GM23338 (cell line): Measurements from ENCODE around the gene ITLN1.

ENCODE experiments used
- CREB1 ChIP-seq: fragments of 250-450 bp; sonication (Bioruptor Pico); IDR thresholded peaks from 2 replicates; pipeline ENCODE4 v1.5.0; 2020; ENCODE audit warnings: low read depth, mild to moderate bottlenecking, moderate library complexity
- EZH2 ChIP-seq: fragments of 200-600 bp; sonication (generic); IDR thresholded peaks from one replicate; pipeline ENCODE4 v1.8.0; 2017; ENCODE audit warnings: antibody characterized with exemption, mild to moderate bottlenecking, low read depth; ENCODE audit not compliant: unreplicated experiment
- EZH2phosphoT487 ChIP-seq: fragments of 200-600 bp; sonication (generic); IDR thresholded peaks from one replicate; pipeline ENCODE4 v1.8.1; 2018; ENCODE audit warnings: antibody characterized with exemption; ENCODE audit not compliant: unreplicated experiment
- NANOG ChIP-seq: IDR thresholded peaks from 2 replicates; pipeline ENCODE4 v1.6.1; 2016; ENCODE audit warnings: antibody characterized with exemption, borderline replicate concordance
- POLR2AphosphoS5 ChIP-seq: IDR thresholded peaks from 2 replicates; pipeline ENCODE4 v1.6.1; 2016; ENCODE audit warnings: antibody characterized with exemption, low read depth
- TF ChIP-seq, protein P1 (sequence below), 2 experiments: fragments of 200-600 bp in 1 of 2; sonication (generic) in 1 of 2; conservative IDR thresholded peaks; 2 replicates each; pipeline versions ENCODE4 v1.5.1 to v1.6.1; 2016 to 2017; ENCODE audit warnings: antibody characterized with exemption in 2 of 2, low read depth in 2 of 2, mild to moderate bottlenecking in 2 of 2, moderate library complexity in 1 of 2
- TF ChIP-seq, protein P2 (sequence below): IDR thresholded peaks from one replicate; pipeline ENCODE4 v1.6.1; 2018; ENCODE audit warnings: antibody characterized with exemption; ENCODE audit not compliant: unreplicated experiment
- TF ChIP-seq, protein P3 (sequence below): fragments of 250-450 bp; sonication (Bioruptor Pico); IDR thresholded peaks from 2 replicates; pipeline ENCODE4 v1.5.0; 2020; ENCODE audit warnings: mild to moderate bottlenecking, moderate library complexity

DNA sequence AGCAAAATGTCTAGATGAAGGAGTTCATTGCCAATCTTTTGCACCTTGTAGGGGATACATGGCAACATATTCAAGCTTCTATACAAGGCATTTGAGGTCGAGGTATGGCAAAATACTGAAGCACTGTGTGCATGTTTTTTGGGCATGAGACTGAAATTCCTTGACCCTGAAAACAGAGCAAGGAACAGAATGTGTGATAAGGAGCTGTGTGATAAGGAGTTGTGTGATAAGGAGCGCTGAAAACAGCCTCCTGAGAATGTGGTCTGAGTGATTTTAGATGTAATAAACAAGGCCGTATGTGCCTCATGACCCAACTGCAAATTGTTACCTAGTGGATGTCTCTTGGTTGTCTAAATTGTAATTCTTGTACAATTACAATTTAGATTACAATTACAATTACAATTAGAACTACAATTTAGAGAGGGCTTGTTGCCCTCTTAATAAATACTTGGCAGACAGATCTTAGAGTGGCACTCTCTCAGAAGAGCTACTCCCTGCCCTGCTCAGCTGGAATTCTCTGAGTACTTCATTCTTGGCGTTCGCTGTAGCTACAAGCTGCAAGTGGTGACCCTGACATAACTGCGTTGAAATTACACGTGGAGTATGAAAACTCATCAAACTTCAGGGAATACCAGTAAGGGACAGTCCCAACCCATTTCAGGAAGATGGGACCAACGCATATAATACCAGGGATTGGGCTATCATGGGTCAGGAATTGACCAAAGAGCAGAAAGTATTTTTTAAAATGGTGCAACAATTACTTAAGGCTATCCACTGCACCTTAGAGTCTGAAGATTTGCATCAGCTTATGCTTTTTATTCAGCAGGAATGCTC lies 20.0 kb upstream of the ITLN1 start:
- TF ChIP-seq POLR2AphosphoS5 (no peak), CREB1 (CRISPR knock-in tag) (no peak), EZH2 (no peak), NANOG (no peak), EZH2phosphoT487 (no peak)
- TF ChIP-seq, protein P1, sequence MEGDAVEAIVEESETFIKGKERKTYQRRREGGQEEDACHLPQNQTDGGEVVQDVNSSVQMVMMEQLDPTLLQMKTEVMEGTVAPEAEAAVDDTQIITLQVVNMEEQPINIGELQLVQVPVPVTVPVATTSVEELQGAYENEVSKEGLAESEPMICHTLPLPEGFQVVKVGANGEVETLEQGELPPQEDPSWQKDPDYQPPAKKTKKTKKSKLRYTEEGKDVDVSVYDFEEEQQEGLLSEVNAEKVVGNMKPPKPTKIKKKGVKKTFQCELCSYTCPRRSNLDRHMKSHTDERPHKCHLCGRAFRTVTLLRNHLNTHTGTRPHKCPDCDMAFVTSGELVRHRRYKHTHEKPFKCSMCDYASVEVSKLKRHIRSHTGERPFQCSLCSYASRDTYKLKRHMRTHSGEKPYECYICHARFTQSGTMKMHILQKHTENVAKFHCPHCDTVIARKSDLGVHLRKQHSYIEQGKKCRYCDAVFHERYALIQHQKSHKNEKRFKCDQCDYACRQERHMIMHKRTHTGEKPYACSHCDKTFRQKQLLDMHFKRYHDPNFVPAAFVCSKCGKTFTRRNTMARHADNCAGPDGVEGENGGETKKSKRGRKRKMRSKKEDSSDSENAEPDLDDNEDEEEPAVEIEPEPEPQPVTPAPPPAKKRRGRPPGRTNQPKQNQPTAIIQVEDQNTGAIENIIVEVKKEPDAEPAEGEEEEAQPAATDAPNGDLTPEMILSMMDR (conservative IDR thresholded peaks at IDR 0.05; ENCODE audit: low read depth in 2 of 2), result no peak
- TF ChIP-seq, protein P2, sequence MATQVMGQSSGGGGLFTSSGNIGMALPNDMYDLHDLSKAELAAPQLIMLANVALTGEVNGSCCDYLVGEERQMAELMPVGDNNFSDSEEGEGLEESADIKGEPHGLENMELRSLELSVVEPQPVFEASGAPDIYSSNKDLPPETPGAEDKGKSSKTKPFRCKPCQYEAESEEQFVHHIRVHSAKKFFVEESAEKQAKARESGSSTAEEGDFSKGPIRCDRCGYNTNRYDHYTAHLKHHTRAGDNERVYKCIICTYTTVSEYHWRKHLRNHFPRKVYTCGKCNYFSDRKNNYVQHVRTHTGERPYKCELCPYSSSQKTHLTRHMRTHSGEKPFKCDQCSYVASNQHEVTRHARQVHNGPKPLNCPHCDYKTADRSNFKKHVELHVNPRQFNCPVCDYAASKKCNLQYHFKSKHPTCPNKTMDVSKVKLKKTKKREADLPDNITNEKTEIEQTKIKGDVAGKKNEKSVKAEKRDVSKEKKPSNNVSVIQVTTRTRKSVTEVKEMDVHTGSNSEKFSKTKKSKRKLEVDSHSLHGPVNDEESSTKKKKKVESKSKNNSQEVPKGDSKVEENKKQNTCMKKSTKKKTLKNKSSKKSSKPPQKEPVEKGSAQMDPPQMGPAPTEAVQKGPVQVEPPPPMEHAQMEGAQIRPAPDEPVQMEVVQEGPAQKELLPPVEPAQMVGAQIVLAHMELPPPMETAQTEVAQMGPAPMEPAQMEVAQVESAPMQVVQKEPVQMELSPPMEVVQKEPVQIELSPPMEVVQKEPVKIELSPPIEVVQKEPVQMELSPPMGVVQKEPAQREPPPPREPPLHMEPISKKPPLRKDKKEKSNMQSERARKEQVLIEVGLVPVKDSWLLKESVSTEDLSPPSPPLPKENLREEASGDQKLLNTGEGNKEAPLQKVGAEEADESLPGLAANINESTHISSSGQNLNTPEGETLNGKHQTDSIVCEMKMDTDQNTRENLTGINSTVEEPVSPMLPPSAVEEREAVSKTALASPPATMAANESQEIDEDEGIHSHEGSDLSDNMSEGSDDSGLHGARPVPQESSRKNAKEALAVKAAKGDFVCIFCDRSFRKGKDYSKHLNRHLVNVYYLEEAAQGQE, result no peak
- TF ChIP-seq, protein P3, sequence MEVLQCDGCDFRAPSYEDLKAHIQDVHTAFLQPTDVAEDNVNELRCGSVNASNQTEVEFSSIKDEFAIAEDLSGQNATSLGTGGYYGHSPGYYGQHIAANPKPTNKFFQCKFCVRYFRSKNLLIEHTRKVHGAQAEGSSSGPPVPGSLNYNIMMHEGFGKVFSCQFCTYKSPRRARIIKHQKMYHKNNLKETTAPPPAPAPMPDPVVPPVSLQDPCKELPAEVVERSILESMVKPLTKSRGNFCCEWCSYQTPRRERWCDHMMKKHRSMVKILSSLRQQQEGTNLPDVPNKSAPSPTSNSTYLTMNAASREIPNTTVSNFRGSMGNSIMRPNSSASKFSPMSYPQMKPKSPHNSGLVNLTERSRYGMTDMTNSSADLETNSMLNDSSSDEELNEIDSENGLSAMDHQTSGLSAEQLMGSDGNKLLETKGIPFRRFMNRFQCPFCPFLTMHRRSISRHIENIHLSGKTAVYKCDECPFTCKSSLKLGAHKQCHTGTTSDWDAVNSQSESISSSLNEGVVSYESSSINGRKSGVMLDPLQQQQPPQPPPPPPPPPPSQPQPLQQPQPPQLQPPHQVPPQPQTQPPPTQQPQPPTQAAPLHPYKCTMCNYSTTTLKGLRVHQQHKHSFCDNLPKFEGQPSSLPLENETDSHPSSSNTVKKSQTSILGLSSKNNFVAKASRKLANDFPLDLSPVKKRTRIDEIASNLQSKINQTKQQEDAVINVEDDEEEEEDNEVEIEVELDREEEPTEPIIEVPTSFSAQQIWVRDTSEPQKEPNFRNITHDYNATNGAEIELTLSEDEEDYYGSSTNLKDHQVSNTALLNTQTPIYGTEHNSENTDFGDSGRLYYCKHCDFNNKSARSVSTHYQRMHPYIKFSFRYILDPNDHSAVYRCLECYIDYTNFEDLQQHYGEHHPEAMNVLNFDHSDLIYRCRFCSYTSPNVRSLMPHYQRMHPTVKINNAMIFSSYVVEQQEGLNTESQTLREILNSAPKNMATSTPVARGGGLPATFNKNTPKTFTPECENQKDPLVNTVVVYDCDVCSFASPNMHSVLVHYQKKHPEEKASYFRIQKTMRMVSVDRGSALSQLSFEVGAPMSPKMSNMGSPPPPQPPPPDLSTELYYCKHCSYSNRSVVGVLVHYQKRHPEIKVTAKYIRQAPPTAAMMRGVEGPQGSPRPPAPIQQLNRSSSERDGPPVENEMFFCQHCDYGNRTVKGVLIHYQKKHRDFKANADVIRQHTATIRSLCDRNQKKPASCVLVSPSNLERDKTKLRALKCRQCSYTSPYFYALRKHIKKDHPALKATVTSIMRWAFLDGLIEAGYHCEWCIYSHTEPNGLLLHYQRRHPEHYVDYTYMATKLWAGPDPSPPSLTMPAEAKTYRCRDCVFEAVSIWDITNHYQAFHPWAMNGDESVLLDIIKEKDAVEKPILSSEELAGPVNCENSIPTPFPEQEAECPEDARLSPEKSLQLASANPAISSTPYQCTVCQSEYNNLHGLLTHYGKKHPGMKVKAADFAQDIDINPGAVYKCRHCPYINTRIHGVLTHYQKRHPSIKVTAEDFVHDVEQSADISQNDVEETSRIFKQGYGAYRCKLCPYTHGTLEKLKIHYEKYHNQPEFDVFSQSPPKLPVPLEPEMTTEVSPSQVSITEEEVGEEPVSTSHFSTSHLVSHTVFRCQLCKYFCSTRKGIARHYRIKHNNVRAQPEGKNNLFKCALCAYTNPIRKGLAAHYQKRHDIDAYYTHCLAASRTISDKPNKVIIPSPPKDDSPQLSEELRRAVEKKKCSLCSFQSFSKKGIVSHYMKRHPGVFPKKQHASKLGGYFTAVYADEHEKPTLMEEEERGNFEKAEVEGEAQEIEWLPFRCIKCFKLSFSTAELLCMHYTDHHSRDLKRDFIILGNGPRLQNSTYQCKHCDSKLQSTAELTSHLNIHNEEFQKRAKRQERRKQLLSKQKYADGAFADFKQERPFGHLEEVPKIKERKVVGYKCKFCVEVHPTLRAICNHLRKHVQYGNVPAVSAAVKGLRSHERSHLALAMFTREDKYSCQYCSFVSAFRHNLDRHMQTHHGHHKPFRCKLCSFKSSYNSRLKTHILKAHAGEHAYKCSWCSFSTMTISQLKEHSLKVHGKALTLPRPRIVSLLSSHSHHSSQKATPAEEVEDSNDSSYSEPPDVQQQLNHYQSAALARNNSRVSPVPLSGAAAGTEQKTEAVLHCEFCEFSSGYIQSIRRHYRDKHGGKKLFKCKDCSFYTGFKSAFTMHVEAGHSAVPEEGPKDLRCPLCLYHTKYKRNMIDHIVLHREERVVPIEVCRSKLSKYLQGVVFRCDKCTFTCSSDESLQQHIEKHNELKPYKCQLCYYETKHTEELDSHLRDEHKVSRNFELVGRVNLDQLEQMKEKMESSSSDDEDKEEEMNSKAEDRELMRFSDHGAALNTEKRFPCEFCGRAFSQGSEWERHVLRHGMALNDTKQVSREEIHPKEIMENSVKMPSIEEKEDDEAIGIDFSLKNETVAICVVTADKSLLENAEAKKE, result no peak
